HepG2 (cell line): ENCODE measurements around the gene RYK. TPM values are rescaled to one million over a fixed set of nuclear protein-coding genes. Genes with fewer than 3 reads are reported as not detected.

Experiments
- ATF1 ChIP-seq: IDR thresholded peaks from 2 replicates; pipeline ENCODE4 v1.6.1; 2016; ENCODE audit warnings: mild to moderate bottlenecking, control low read depth
- E2F5 ChIP-seq: sonication (generic); formaldehyde crosslinking; conservative IDR thresholded peaks from 2 replicates; pipeline ENCODE4 v1.4.0; 2020; ENCODE audit warnings: missing genetic modification reagents
- GABPA ChIP-seq, 2 experiments: IDR thresholded peaks; 2 replicates each; pipeline ENCODE4 v1.6.1; 2011 to 2016; ENCODE audit warnings: low read depth in 2 of 2, low read length in 1 of 2, missing biosample characterization in 1 of 2, missing genetic modification characterization in 1 of 2
- HOXA5 ChIP-seq: sonication (generic); formaldehyde crosslinking; IDR thresholded peaks from 2 replicates; pipeline ENCODE4 v1.4.0; 2020; ENCODE audit warnings: missing genetic modification reagents
- ISX ChIP-seq: sonication (generic); formaldehyde crosslinking; conservative IDR thresholded peaks from 2 replicates; pipeline ENCODE4 v1.5.0; 2020; ENCODE audit warnings: missing genetic modification reagents
- JARID2 ChIP-seq: sonication (generic); formaldehyde crosslinking; IDR thresholded peaks from 2 replicates; pipeline ENCODE4 v1.8.1; 2023; ENCODE audit warnings: missing genetic modification reagents, inconsistent platforms; ENCODE audit not compliant: insufficient replicate concordance
- KLF12 ChIP-seq: sonication (generic); formaldehyde crosslinking; IDR thresholded peaks from 2 replicates; pipeline ENCODE4 v1.4.0; 2020; ENCODE audit warnings: missing genetic modification reagents, borderline replicate concordance
- MAFF ChIP-seq: IDR thresholded peaks from 2 replicates; pipeline ENCODE4 v1.6.1; 2011; ENCODE audit warnings: low read depth, low read length, improper control_type of control experiment
- MBD4 ChIP-seq: IDR thresholded peaks from 2 replicates; pipeline ENCODE4 v1.6.1; 2012; ENCODE audit warnings: low read length, inconsistent platforms, borderline replicate concordance
- NFYC ChIP-seq: IDR thresholded peaks from 2 replicates; pipeline ENCODE4 v1.6.1; 2016; ENCODE audit warnings: missing genetic modification reagents, missing compliant biosample characterization
- PHF5A ChIP-seq: IDR thresholded peaks from one replicate; pipeline ENCODE4 v1.6.1; 2018; ENCODE audit warnings: low read depth, missing genetic modification reagents; ENCODE audit not compliant: unreplicated experiment
- RNF219 ChIP-seq: sonication (generic); formaldehyde crosslinking; IDR thresholded peaks from 2 replicates; pipeline ENCODE4 v1.5.0; 2020; ENCODE audit warnings: mild to moderate bottlenecking, missing genetic modification reagents
- TP53 ChIP-seq: sonication (generic); formaldehyde crosslinking; conservative IDR thresholded peaks from 2 replicates; pipeline ENCODE4 v1.4.0; 2020; ENCODE audit warnings: missing genetic modification reagents
- YY1 ChIP-seq: IDR thresholded peaks from 2 replicates; pipeline ENCODE4 v1.6.1; 2011; ENCODE audit warnings: low read length, low read depth, moderate library complexity, mild to moderate bottlenecking; ENCODE audit not compliant: insufficient read depth, insufficient replicate concordance
- ZMAT5 ChIP-seq: sonication (generic); formaldehyde crosslinking; IDR thresholded peaks from 2 replicates; pipeline ENCODE4 v1.5.0; 2020; ENCODE audit warnings: mild to moderate bottlenecking, low read depth, missing genetic modification reagents, borderline replicate concordance
- ZMYM2 ChIP-seq: sonication (generic); formaldehyde crosslinking; IDR thresholded peaks from 2 replicates; pipeline ENCODE4 v1.8.0; 2022; ENCODE audit warnings: mild to moderate bottlenecking, missing genetic modification reagents
- ZNF251 ChIP-seq: sonication (generic); formaldehyde crosslinking; IDR thresholded peaks from 2 replicates; pipeline ENCODE4 v1.9.0; 2021; ENCODE audit warnings: mild to moderate bottlenecking, missing genetic modification reagents
- ZNF547 ChIP-seq: sonication (generic); formaldehyde crosslinking; IDR thresholded peaks from 2 replicates; pipeline ENCODE4 v1.5.1; 2020; ENCODE audit warnings: mild to moderate bottlenecking, missing genetic modification reagents
- ZNF605 ChIP-seq: sonication (generic); formaldehyde crosslinking; IDR thresholded peaks from 2 replicates; pipeline ENCODE4 v1.8.0; 2022; ENCODE audit warnings: mild to moderate bottlenecking, missing genetic modification reagents
- ZNF619 ChIP-seq: sonication (generic); formaldehyde crosslinking; IDR thresholded peaks from 2 replicates; pipeline ENCODE4 v1.4.0; 2020; ENCODE audit warnings: mild to moderate bottlenecking, missing genetic modification reagents
- ZNF766 ChIP-seq: sonication (generic); formaldehyde crosslinking; IDR thresholded peaks from 2 replicates; pipeline ENCODE4 v1.5.0; 2020; ENCODE audit warnings: missing genetic modification reagents, borderline replicate concordance
- ZNF777 ChIP-seq: sonication (generic); formaldehyde crosslinking; IDR thresholded peaks from 2 replicates; pipeline ENCODE4 v1.4.0; 2020; ENCODE audit warnings: missing genetic modification reagents
- ZNF782 ChIP-seq: sonication (generic); formaldehyde crosslinking; IDR thresholded peaks from 2 replicates; pipeline ENCODE4 v1.4.0; 2020; ENCODE audit warnings: missing genetic modification reagents, mild to moderate bottlenecking, borderline replicate concordance
- ZSCAN31 ChIP-seq: sonication (generic); formaldehyde crosslinking; IDR thresholded peaks from 2 replicates; pipeline ENCODE4 v1.5.0; 2020; ENCODE audit warnings: low read depth, mild to moderate bottlenecking, missing genetic modification reagents
- polyA plus RNA-seq, 8 experiments: library from polyadenylated mRNA; depleted of rRNA in 3 of 8; stranded (reverse) in 7 of 8; unstranded in 1 of 8; fragments of >200 nt; fragmentation: Illumina TruSeq in 4 of 8; extraction: Trizol in 4 of 8; gene quantifications; 2 replicates each; pipeline versions ENCODE4 v1.2.1 to v1.2.3, GENCODE V29; 2011 to 2016; ENCODE audit warnings: low read depth in 4 of 8, missing spikeins in 1 of 8, mixed read lengths in 1 of 8; ENCODE audit not compliant: insufficient read depth in 1 of 8
- total RNA-seq, 5 experiments: library from RNA; depleted of rRNA; stranded (reverse); fragments of >200 nt; fragmentation: Illumina TruSeq; extraction: Trizol; gene quantifications; 2 replicates each; pipeline ENCODE4 v1.2.3, GENCODE V29; 2016; ENCODE audit warnings: low read depth in 1 of 5
- TF ChIP-seq, protein P1 (sequence below): sonication (generic); formaldehyde crosslinking; IDR thresholded peaks from 2 replicates; pipeline ENCODE4 v1.4.0; 2020; ENCODE audit warnings: missing genetic modification reagents
- TF ChIP-seq, protein P2 (sequence below): IDR thresholded peaks from 2 replicates; pipeline ENCODE4 v1.6.1; 2016; ENCODE audit warnings: missing biosample characterization, missing genetic modification reagents, low read depth

The RYK gene
- total and polyA plus RNA-seq, 2 of the 13 experiments (the other 11 are each of a cell fraction or from before 2014, with no cell fraction given), result 35.0 to 66.2 TPM

DNA sequence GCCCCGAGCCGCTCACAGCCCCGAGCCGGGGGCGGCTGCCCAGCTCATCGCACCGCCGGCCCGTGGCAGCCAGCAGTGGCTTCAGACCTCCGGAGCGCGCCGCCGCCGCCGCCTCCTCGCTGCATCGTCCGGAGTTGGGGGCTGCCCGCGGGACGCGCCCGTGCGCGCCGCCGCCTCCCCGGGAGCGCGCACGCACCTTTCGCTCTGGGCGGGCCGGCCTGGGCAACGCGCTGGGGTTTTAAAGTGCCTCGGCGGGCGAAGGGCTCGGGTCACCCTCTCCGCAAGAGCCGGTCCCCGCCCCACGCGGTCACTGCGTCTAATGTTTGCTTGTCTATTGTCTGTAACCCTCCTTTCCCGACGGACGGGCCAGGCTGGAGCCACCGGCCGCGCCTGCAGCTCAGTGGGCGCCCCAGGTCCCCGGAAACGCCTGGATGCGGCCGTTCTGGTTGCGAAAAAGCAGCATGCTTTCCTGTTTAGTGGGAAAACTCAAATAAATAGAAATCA is at the start of gene RYK (continued):
- TF ChIP-seq ZMAT5 (CRISPR knock-in tag) (no peak), ZNF777 (CRISPR knock-in tag) (peak; percentile 87), PHF5A (CRISPR knock-in tag) (no peak), MAFF (no peak), JARID2 (no peak), ZNF782 (CRISPR knock-in tag) (peak; percentile 45; the same call in 1 of the 2 replicates), ZNF605 (CRISPR knock-in tag) (peak; percentile 50; the same call in 1 of the 2 replicates), MBD4 (no peak), E2F5 (CRISPR knock-in tag) (no peak), ATF1 (CRISPR knock-in tag) (no peak), RNF219 (no peak), ZSCAN31 (CRISPR knock-in tag) (0 out of 2 replicates have a peak, but pooled peaks have one; percentile 25), ZNF619 (CRISPR knock-in tag) (no peak), ZNF766 (CRISPR knock-in tag) (peak; percentile 45; the same call in 1 of the 2 replicates), TP53 (CRISPR knock-in tag) (no peak), GABPA (IDR thresholded peaks at IDR 0.05; ENCODE audit: low read depth, low read length) (no peak), GABPA (CRISPR knock-in tag; IDR thresholded peaks at IDR 0.05; ENCODE audit: low read depth) (peak; percentile 23; the same call in 1 of the 2 replicates), NFYC (CRISPR knock-in tag) (no peak), YY1 (peak; percentile 7), KLF12 (no peak), HOXA5 (0 out of 2 replicates have a peak, but pooled peaks have one; percentile 32), ZNF251 (CRISPR knock-in tag) (no peak), ZNF547 (CRISPR knock-in tag) (no peak), ZMYM2 (CRISPR knock-in tag) (no peak), ISX (0 out of 2 replicates have a peak, but pooled peaks have one; percentile 64)
- TF ChIP-seq, protein P1, sequence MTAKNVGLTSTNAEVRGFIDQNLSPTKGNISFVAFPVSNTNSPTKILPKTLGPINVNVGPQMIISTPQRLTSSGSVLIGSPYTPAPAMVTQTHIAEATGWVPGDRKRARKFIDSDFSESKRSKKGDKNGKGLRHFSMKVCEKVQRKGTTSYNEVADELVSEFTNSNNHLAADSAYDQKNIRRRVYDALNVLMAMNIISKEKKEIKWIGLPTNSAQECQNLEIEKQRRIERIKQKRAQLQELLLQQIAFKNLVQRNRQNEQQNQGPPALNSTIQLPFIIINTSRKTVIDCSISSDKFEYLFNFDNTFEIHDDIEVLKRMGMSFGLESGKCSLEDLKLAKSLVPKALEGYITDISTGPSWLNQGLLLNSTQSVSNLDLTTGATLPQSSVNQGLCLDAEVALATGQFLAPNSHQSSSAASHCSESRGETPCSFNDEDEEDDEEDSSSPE (CRISPR knock-in tag), result peak; percentile 61; the same call in 1 of the 2 replicates
- TF ChIP-seq, protein P2, sequence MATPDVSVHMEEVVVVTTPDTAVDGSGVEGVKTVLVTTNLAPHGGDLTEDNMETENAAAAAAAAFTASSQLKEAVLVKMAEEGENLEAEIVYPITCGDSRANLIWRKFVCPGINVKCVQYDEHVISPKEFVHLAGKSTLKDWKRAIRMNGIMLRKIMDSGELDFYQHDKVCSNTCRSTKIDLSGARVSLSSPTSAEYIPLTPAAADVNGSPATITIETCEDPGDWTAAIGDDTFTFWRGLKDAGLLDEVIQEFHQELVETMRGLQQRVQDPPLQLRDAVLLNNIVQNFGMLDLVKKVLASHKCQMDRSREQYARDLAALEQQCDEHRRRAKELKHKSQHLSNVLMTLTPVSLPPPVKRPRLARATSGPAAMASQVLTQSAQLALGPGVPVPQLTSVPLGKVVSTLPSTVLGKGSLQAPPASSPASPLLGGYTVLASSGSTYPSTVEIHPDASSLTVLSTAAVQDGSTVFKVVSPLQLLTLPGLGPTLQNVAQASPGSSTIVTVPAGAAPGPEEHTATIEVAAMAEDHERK (CRISPR knock-in tag), result peak; percentile 88
